ENCODE data around the gene PEX11G. TPM values are rescaled to one million over a fixed set of nuclear protein-coding genes. Genes with fewer than 3 reads are reported as not detected.

PEX11G gene
- total RNA-seq, 1 experiment from 2014 or later, result 4.3 TPM

DNA sequence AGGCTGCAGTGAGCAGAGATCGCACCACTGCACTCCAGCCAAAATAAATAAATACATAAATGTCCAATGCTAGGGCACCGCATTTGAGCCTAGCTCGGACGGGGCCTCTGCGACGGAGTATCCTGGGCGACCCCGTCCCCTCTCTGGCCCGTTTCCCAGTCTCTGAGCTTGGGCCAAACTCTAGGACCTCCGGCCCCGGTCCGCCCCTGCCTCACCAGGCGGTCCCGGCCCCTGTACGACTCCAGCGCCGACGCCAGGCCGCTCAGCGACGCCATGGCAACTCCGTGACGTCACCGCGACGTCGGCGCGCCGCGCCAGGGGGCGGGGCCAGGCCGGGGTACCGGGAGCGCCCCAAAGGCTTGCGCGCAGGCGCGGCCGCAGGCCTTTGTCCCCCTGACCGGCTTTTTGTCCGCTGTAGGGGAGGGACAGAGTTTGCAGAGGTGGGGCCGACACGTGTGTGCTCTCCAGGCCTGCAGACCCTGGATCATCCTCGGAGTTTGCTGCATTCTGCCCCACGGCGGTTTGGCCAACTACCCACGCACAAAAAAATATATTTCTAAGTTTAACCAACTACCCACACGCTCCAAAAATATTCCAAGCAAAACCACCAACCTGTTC is at the start of gene PEX11G (continued):
- TF ChIP-seq GTF2I (CRISPR knock-in tag; conservative IDR thresholded peaks at IDR 0.05), result no peak
- no peak for TF ChIP-seq NFE2L1 (CRISPR knock-in tag; IDR thresholded peaks at IDR 0.05)
- TF ChIP-seq, protein P1, sequence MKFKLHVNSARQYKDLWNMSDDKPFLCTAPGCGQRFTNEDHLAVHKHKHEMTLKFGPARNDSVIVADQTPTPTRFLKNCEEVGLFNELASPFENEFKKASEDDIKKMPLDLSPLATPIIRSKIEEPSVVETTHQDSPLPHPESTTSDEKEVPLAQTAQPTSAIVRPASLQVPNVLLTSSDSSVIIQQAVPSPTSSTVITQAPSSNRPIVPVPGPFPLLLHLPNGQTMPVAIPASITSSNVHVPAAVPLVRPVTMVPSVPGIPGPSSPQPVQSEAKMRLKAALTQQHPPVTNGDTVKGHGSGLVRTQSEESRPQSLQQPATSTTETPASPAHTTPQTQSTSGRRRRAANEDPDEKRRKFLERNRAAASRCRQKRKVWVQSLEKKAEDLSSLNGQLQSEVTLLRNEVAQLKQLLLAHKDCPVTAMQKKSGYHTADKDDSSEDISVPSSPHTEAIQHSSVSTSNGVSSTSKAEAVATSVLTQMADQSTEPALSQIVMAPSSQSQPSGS (CRISPR knock-in tag; IDR thresholded peaks at IDR 0.05; ENCODE audit: borderline replicate concordance, low read depth), result no peak
- peak; percentile 99 for TF ChIP-seq ZBTB21 (CRISPR knock-in tag; IDR thresholded peaks at IDR 0.05; ENCODE audit: borderline replicate concordance)
- no peak for TF ChIP-seq KAT7 (CRISPR knock-in tag; IDR thresholded peaks at IDR 0.05; ENCODE audit: borderline replicate concordance)
- TF ChIP-seq NR3C1 (CRISPR knock-in tag; conservative IDR thresholded peaks at IDR 0.05; ENCODE audit: low read depth), result no peak
- TF ChIP-seq, protein P2, sequence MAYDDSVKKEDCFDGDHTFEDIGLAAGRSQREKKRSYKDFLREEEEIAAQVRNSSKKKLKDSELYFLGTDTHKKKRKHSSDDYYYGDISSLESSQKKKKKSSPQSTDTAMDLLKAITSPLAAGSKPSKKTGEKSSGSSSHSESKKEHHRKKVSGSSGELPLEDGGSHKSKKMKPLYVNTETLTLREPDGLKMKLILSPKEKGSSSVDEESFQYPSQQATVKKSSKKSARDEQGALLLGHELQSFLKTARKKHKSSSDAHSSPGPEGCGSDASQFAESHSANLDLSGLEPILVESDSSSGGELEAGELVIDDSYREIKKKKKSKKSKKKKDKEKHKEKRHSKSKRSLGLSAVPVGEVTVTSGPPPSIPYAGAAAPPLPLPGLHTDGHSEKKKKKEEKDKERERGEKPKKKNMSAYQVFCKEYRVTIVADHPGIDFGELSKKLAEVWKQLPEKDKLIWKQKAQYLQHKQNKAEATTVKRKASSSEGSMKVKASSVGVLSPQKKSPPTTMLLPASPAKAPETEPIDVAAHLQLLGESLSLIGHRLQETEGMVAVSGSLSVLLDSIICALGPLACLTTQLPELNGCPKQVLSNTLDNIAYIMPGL (CRISPR knock-in tag; IDR thresholded peaks at IDR 0.05), result no peak
- no peak for TF ChIP-seq ZNF263 (CRISPR knock-in tag; IDR thresholded peaks at IDR 0.05; ENCODE audit: low read depth)
- TF ChIP-seq CBFB (CRISPR knock-in tag; IDR thresholded peaks at IDR 0.05; ENCODE audit: low read depth), result no peak
- TF ChIP-seq, protein P3, sequence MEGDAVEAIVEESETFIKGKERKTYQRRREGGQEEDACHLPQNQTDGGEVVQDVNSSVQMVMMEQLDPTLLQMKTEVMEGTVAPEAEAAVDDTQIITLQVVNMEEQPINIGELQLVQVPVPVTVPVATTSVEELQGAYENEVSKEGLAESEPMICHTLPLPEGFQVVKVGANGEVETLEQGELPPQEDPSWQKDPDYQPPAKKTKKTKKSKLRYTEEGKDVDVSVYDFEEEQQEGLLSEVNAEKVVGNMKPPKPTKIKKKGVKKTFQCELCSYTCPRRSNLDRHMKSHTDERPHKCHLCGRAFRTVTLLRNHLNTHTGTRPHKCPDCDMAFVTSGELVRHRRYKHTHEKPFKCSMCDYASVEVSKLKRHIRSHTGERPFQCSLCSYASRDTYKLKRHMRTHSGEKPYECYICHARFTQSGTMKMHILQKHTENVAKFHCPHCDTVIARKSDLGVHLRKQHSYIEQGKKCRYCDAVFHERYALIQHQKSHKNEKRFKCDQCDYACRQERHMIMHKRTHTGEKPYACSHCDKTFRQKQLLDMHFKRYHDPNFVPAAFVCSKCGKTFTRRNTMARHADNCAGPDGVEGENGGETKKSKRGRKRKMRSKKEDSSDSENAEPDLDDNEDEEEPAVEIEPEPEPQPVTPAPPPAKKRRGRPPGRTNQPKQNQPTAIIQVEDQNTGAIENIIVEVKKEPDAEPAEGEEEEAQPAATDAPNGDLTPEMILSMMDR (IDR thresholded peaks at IDR 0.05), result no peak
- TF ChIP-seq, protein P4, sequence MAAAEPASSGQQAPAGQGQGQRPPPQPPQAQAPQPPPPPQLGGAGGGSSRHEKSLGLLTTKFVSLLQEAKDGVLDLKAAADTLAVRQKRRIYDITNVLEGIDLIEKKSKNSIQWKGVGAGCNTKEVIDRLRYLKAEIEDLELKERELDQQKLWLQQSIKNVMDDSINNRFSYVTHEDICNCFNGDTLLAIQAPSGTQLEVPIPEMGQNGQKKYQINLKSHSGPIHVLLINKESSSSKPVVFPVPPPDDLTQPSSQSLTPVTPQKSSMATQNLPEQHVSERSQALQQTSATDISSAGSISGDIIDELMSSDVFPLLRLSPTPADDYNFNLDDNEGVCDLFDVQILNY (CRISPR knock-in tag; IDR thresholded peaks at IDR 0.05), result no peak
- TF ChIP-seq SMAD4 (CRISPR knock-in tag; IDR thresholded peaks at IDR 0.05), result no peak
- no peak for TF ChIP-seq CREB1 (CRISPR knock-in tag; IDR thresholded peaks at IDR 0.05)
- no peak for TF ChIP-seq AR (CRISPR knock-in tag; IDR thresholded peaks at IDR 0.05)
- TF ChIP-seq RELA (CRISPR knock-in tag; IDR thresholded peaks at IDR 0.05; ENCODE audit: borderline replicate concordance), result no peak
- TF ChIP-seq ERG (CRISPR knock-in tag; IDR thresholded peaks at IDR 0.05), result no peak
- no peak for TF ChIP-seq IRF2 (CRISPR knock-in tag; IDR thresholded peaks at IDR 0.05; ENCODE audit: borderline replicate concordance, low read depth)
- no peak for TF ChIP-seq ZNF396 (CRISPR knock-in tag; IDR thresholded peaks at IDR 0.05; ENCODE audit: borderline replicate concordance)
- TF ChIP-seq, protein P5, sequence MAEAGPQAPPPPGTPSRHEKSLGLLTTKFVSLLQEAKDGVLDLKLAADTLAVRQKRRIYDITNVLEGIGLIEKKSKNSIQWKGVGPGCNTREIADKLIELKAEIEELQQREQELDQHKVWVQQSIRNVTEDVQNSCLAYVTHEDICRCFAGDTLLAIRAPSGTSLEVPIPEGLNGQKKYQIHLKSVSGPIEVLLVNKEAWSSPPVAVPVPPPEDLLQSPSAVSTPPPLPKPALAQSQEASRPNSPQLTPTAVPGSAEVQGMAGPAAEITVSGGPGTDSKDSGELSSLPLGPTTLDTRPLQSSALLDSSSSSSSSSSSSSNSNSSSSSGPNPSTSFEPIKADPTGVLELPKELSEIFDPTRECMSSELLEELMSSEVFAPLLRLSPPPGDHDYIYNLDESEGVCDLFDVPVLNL (CRISPR knock-in tag; IDR thresholded peaks at IDR 0.05; ENCODE audit: borderline replicate concordance, low read depth), result no peak
- no peak for TF ChIP-seq TP53 (CRISPR knock-in tag; IDR thresholded peaks at IDR 0.05)
- no peak; the same call in none of the 2 replicates for TF ChIP-seq MAX (CRISPR knock-in tag; IDR thresholded peaks at IDR 0.05)
- TF ChIP-seq PRRX2 (CRISPR knock-in tag; IDR thresholded peaks at IDR 0.05), result no peak
- no peak for TF ChIP-seq NR1H2 (CRISPR knock-in tag; IDR thresholded peaks at IDR 0.05)
- TF ChIP-seq, protein P6, sequence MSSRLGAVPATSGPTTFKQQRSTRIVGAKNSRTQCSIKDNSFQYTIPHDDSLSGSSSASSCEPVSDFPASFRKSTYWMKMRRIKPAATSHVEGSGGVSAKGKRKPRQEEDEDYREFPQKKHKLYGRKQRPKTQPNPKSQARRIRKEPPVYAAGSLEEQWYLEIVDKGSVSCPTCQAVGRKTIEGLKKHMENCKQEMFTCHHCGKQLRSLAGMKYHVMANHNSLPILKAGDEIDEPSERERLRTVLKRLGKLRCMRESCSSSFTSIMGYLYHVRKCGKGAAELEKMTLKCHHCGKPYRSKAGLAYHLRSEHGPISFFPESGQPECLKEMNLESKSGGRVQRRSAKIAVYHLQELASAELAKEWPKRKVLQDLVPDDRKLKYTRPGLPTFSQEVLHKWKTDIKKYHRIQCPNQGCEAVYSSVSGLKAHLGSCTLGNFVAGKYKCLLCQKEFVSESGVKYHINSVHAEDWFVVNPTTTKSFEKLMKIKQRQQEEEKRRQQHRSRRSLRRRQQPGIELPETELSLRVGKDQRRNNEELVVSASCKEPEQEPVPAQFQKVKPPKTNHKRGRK (CRISPR knock-in tag; IDR thresholded peaks at IDR 0.05; ENCODE audit: borderline replicate concordance), result no peak
- no peak for TF ChIP-seq NFYB (CRISPR knock-in tag; conservative IDR thresholded peaks at IDR 0.05; ENCODE audit: low read depth)
- TF ChIP-seq ZNF317 (CRISPR knock-in tag; IDR thresholded peaks at IDR 0.05; ENCODE audit: borderline replicate concordance, low read depth), result no peak
- TF ChIP-seq EMX1 (CRISPR knock-in tag; IDR thresholded peaks at IDR 0.05), result no peak

Measured in WTC11 (cell line).